ENCODE data around the gene KCNQ1OT1. TPM values are rescaled to one million over a fixed set of nuclear protein-coding genes. Genes with fewer than 3 reads are reported as not detected.

KCNQ1OT1 gene
- total and polyA plus RNA-seq, 2 of the 4 experiments (the other 2 are of a cell fraction) = 0.14 to 2.0 TPM

- intact Hi-C loops (cut with micrococcal nuclease) (no loop called here), in situ Hi-C loops (cut with MboI; ENCODE audit: low sequenced_read_pairs) (no loop called here), dilution Hi-C loops (cut with HindIII; ENCODE audit: low sequenced_read_pairs, unreplicated experiment) (no loop called here)
- ATAC-seq (ENCODE audit: low read depth) (no peak), DNase-seq (no peak)
- Histone ChIP-seq H2BK15ac (ENCODE audit: low read depth, low read length) (no peak overlapping the region), H3K56ac (ENCODE audit: extremely low read depth, insufficient read depth, low read length) (no peak overlapping the region), H2AK5ac (ENCODE audit: low read depth, low read length) (no peak overlapping the region), H2BK5ac (ENCODE audit: low read depth, low read length, poor library complexity, severe bottlenecking) (no peak overlapping the region), H3K18ac (ENCODE audit: low read depth, low read length) (no peak overlapping the region), H3K14ac (replicated peaks; ENCODE audit: low read depth, low read length) (no peak overlapping the region), H4K8ac (ENCODE audit: low read depth in 2 of 2, low read length in 2 of 2) (no peak overlapping the region), H3K4me3 (ENCODE audit: insufficient read depth, low read depth, low read length) (no peak overlapping the region), H3K4me2 (ENCODE audit: low read depth, low read length) (no peak overlapping the region), H2BK120ac (ENCODE audit: low read depth, low read length) (no peak overlapping the region), H3K27me3 (ENCODE audit: control insufficient read depth, insufficient read depth, low read length) (peaks cover 20% of the 10 kb centered on the region; the same call in 1 of the 2 replicates), H2AK9ac (replicated peaks; ENCODE audit: low read depth, low read length, poor library complexity) (no peak overlapping the region), H3K36me3 (ENCODE audit: control insufficient read depth, insufficient read depth, low read length) (no peaks in the 10 kb centered on the region), H3K4me1 (ENCODE audit: control insufficient read depth, insufficient read depth, low read length) (no peaks in the 10 kb centered on the region), H4K20me1 (ENCODE audit: insufficient read depth, low read length) (no peaks in the 10 kb centered on the region), H3K4ac (ENCODE audit: low read depth, low read length) (no peak overlapping the region), H3K79me1 (ENCODE audit: low read depth in 1 of 2, low read length in 2 of 2) (no peaks in the 10 kb centered on the region), H3K27ac (ENCODE audit: insufficient read depth, low read length) (no peak overlapping the region), H4K91ac (ENCODE audit: insufficient read depth, low read depth, low read length) (no peak overlapping the region), H3K9me1 (ENCODE audit: insufficient read depth, low read length) (no peaks in the 10 kb centered on the region), H3K9ac (ENCODE audit: low read depth, low read length) (no peak overlapping the region), H4K5ac (ENCODE audit: low read depth, low read length) (no peak overlapping the region), H3K9me3 (ENCODE audit: control insufficient read depth, insufficient read depth, low read length) (no peaks in the 10 kb centered on the region), H2AFZ (replicated peaks; ENCODE audit: low read length, poor library complexity) (peak overlapping the region; percentile 5), H2BK20ac (ENCODE audit: low read depth, low read length) (no peak overlapping the region), H3K23ac (ENCODE audit: low read depth, low read length) (no peak overlapping the region)
- 79% methylated on average over 12 of the region's 22 CpGs; no CpG with 5 or more reads in 1 of the 2 experiments for WGBS, 2 experiments (ENCODE audit: extremely low coverage in 2 of 2, insufficient read length in 1 of 2)
- ChIA-PET POLR2A (ENCODE audit: unreplicated experiment) (no interaction called here), CTCF (no interaction called here)
- no TSS peak for BruUV-seq (replicated peaks)
- TF ChIP-seq MAZ (IDR thresholded peaks at IDR 0.05; ENCODE audit: borderline replicate concordance, low read depth, low read length) (no peak), RFX5 (IDR thresholded peaks at IDR 0.05; ENCODE audit: low read depth, low read length) (no peak), RAD21 (IDR thresholded peaks at IDR 0.05; ENCODE audit: low read length) (no peak), BHLHE40 (IDR thresholded peaks at IDR 0.05; ENCODE audit: low read depth, low read length) (no peak), SMC3 (IDR thresholded peaks at IDR 0.05; ENCODE audit: low read depth, low read length) (no peak), MAFK (IDR thresholded peaks at IDR 0.05; ENCODE audit: low read depth, low read length) (no peak)
These were observed 121.5 kb downstream of the KCNQ1OT1 start for GRCh38 chr11:2577991-2578928.
